K562 (cell line): ENCODE data around the gene AVPR1B. TPM values are rescaled to one million over a fixed set of nuclear protein-coding genes. Genes with fewer than 3 reads are reported as not detected.

Experiments
- ATAC-seq: fragments of 200-7000 bp; cut with Tn5 transposase; 3 replicates; pipeline ENCODE4 v1.9.1; 2020; ENCODE audit warnings: moderate library complexity
- BruUV-seq: library from RNA; stranded (reverse); fragments of 400-500 nt; replicated peaks from 2 replicates; lab custom pipeline; 2021; lab: Mats Ljungman, UMichigan
- CTCF ChIA-PET: fragments of 300-600 bp; formaldehyde crosslinking; extraction: SDS; loops from one replicate; lab custom pipeline; 2021; ENCODE audit warnings: low intra/inter-chr PET ratio; lab: Yijun Ruan, JAX
- POLR2A ChIA-PET: fragments of 300-600, 350-650 bp; sonication (Branson Sonifier 250); formaldehyde crosslinking; extraction: SDS; loops from one replicate; lab custom pipeline; 2021; ENCODE audit warnings: antibody characterized with exemption, inconsistent platforms; lab: Yijun Ruan, JAX
- DNase-seq, 4 experiments: peaks; one replicate each; pipeline versions ENCODE4 v3.0.0 to v3.0.0-alpha.2; 2011 to 2018; ENCODE audit warnings: low spot score in 3 of 4, mixed read lengths in 3 of 4; ENCODE audit errors: extremely low read depth in 1 of 4
- FAIRE-seq: peaks from 2 replicates; lab custom pipeline; 2011; peaks lifted over from hg19 to GRCh38; lab: Jason Lieb, UNC
- H2AFZ ChIP-seq: 2 replicates; pipeline ENCODE4 v1.6.0; 2011; ENCODE audit warnings: low read depth, low read length, control low read depth, inconsistent platforms
- H3K27ac ChIP-seq: fragments of 200-600 bp; 3 replicates; pipeline ENCODE4 v1.8.0; 2011; ENCODE audit warnings: low read depth, mild to moderate bottlenecking, control low read depth, inconsistent platforms, low read length, moderate library complexity, mixed read lengths; ENCODE audit errors: extremely low read depth
- H3K27me3 ChIP-seq, 2 experiments: fragments of 300-600 bp in 1 of 2; 2 replicates in 1 of 2; 3 replicates in 1 of 2; pipeline versions ENCODE4 v1.6.0 to v1.8.0; 2011; ENCODE audit warnings: inconsistent platforms in 2 of 2, low read length in 2 of 2, mild to moderate bottlenecking in 1 of 2, mixed read lengths in 1 of 2, moderate library complexity in 1 of 2; ENCODE audit not compliant: control insufficient read depth in 2 of 2, insufficient read depth in 2 of 2
- H3K36me3 ChIP-seq: fragments of 300-600 bp; 3 replicates; pipeline ENCODE4 v1.8.0; 2011; ENCODE audit warnings: mild to moderate bottlenecking, low read length, inconsistent platforms; ENCODE audit not compliant: control insufficient read depth, insufficient read depth
- H3K4me1 ChIP-seq, 2 experiments: fragments of 200-600 bp in 1 of 2; replicated peaks in 1 of 2; 2 replicates in 1 of 2; 3 replicates in 1 of 2; pipeline versions ENCODE4 v1.5.1 to v1.8.0; 2011; ENCODE audit warnings: inconsistent platforms in 2 of 2, low read length in 2 of 2, mild to moderate bottlenecking in 1 of 2, mixed read lengths in 1 of 2, moderate library complexity in 1 of 2; ENCODE audit not compliant: control insufficient read depth in 2 of 2, insufficient read depth in 2 of 2
- H3K4me2 ChIP-seq: 2 replicates; pipeline ENCODE4 v1.6.1; 2011; ENCODE audit warnings: low read length, control low read depth, inconsistent platforms, mixed read lengths; ENCODE audit not compliant: insufficient read depth
- H3K4me3 ChIP-seq: fragments of 200-600 bp; sonication (generic), shearing (Covaris generic); 2 replicates; pipeline ENCODE4 v1.5.1; 2016; ENCODE audit warnings: control low read depth, inconsistent platforms
- H3K79me2 ChIP-seq: fragments of 200-600 bp; 3 replicates; pipeline ENCODE4 v1.8.0; 2011; ENCODE audit warnings: low read length, inconsistent platforms; ENCODE audit not compliant: control insufficient read depth, insufficient read depth
- H3K9ac ChIP-seq, 2 experiments: 2 replicates each; pipeline versions ENCODE4 v1.6.0 to v1.6.1; 2011; ENCODE audit warnings: low read depth in 2 of 2, low read length in 2 of 2, control low read depth in 1 of 2, inconsistent platforms in 1 of 2, mild to moderate bottlenecking in 1 of 2, mixed read lengths in 1 of 2; ENCODE audit not compliant: insufficient read depth in 1 of 2
- H3K9me1 ChIP-seq: one replicate; pipeline ENCODE4 v1.6.0; 2011; ENCODE audit warnings: inconsistent platforms, mild to moderate bottlenecking, low read length, moderate library complexity; ENCODE audit not compliant: control insufficient read depth, insufficient read depth
- H3K9me3 ChIP-seq: replicated peaks from 2 replicates; pipeline ENCODE4 v1.5.1; 2011; ENCODE audit warnings: low read depth, low read length, inconsistent platforms; ENCODE audit not compliant: control insufficient read depth, insufficient read depth
- H4K20me1 ChIP-seq: replicated peaks from 2 replicates; pipeline ENCODE4 v1.6.1; 2011; ENCODE audit warnings: low read length, inconsistent platforms, mixed read lengths; ENCODE audit not compliant: control insufficient read depth, insufficient read depth
- ARHGAP35 ChIP-seq: fragments of 450-650 bp; IDR thresholded peaks from 2 replicates; pipeline ENCODE4 v1.6.1; 2018; ENCODE audit not compliant: partially characterized antibody
- HLTF ChIP-seq: fragments of 450-650 bp; IDR thresholded peaks from 2 replicates; pipeline ENCODE4 v1.6.1; 2016
- KDM5B ChIP-seq: fragments of 200-600 bp; sonication (generic); IDR thresholded peaks from 2 replicates; pipeline ENCODE4 v1.6.1; 2012; ENCODE audit warnings: low read depth, mild to moderate bottlenecking, moderate library complexity, low read length, control low read depth, inconsistent platforms; ENCODE audit not compliant: insufficient replicate concordance
- NFIC ChIP-seq: fragments of 450-650 bp; IDR thresholded peaks from 2 replicates; pipeline ENCODE4 v1.6.1; 2017; ENCODE audit warnings: mild to moderate bottlenecking, inconsistent platforms
- SLC30A9 ChIP-seq: fragments of 250-450 bp; sonication (Bioruptor Pico); IDR thresholded peaks from 2 replicates; pipeline ENCODE4 v1.8.0; 2022; ENCODE audit warnings: mild to moderate bottlenecking, moderate library complexity
- TCF7 ChIP-seq: sonication (generic); IDR thresholded peaks from 2 replicates; pipeline ENCODE4 v1.6.1; 2016; ENCODE audit warnings: antibody characterized with exemption, borderline replicate concordance
- XRCC4 ChIP-seq: IDR thresholded peaks from one replicate; pipeline ENCODE4 v1.6.1; 2011; ENCODE audit not compliant: insufficient read depth, insufficient read length; ENCODE audit errors: extremely low read depth
- ZKSCAN8 ChIP-seq: fragments of 200-800 bp; sonication (Bioruptor generic); IDR thresholded peaks from 2 replicates; pipeline ENCODE4 v1.6.1; 2016; ENCODE audit warnings: missing genetic modification characterization, missing compliant biosample characterization
- ZNF584 ChIP-seq: fragments of 200-800 bp; sonication (Bioruptor generic); IDR thresholded peaks from 2 replicates; pipeline ENCODE4 v1.6.1; 2016; ENCODE audit warnings: low read depth, mild to moderate bottlenecking, missing genetic modification characterization, missing compliant biosample characterization
- WGBS: fragments of 100-300 bp; shearing (Covaris generic); methylation state at CpG from one replicate; pipeline ENCODE4 v1.1.6; 2016; ENCODE audit warnings: low coverage, mixed read lengths; ENCODE audit not compliant: insufficient coverage; ENCODE audit errors: missing lambda C conversion rate; 5-methylcytosine and 5-hydroxymethylcytosine counted together
- in situ Hi-C: fragments of 300-500 bp; cut with MboI; formaldehyde crosslinking; loops from 4 replicates; pipeline ENCODE4 v1.15.0; 2018; ENCODE audit warnings: inconsistent platforms, mixed read lengths
- intact Hi-C: fragments of 100-400 bp; cut with micrococcal nuclease; formaldehyde crosslinking; loops from 2 replicates; pipeline ENCODE4 v1.14.2; 2022
- polyA plus RNA-seq, 8 experiments: library from polyadenylated mRNA; depleted of rRNA in 4 of 8; stranded (reverse) in 5 of 8; unstranded in 3 of 8; fragments of >200 nt; fragmentation: Nextera tagmentation in 2 of 8; fragmentation: Illumina TruSeq in 1 of 8; extraction: Ambion mirVana in 2 of 8; extraction: Trizol in 1 of 8; gene quantifications; 2 replicates each; pipeline versions ENCODE4 v1.2.1 to v1.2.3, GENCODE V29; 2011 to 2014; ENCODE audit warnings: inconsistent platforms in 1 of 8, missing spikeins in 1 of 8
- total RNA-seq, 7 experiments: library from RNA; depleted of rRNA in 6 of 7; stranded (reverse); fragments of >200 nt in 6 of 7; fragmentation: Illumina TruSeq in 2 of 7; extraction: Trizol in 2 of 7; gene quantifications; 2 replicates each; pipeline versions ENCODE4 v1.2.1 to v1.2.3, GENCODE V29; 2011 to 2021; ENCODE audit warnings: low replicate concordance in 1 of 7
- TF ChIP-seq, protein P1 (sequence below): fragments of 250-450 bp; sonication (Bioruptor Pico); IDR thresholded peaks from 2 replicates; pipeline ENCODE4 v1.8.0; 2022; ENCODE audit warnings: inconsistent platforms
- TF ChIP-seq, protein P2 (sequence below): sonication (generic); formaldehyde crosslinking; IDR thresholded peaks from 2 replicates; pipeline ENCODE4 v1.8.0; 2023; ENCODE audit warnings: missing genetic modification reagents, mild to moderate bottlenecking, borderline replicate concordance
- TF ChIP-seq, protein P3 (sequence below): fragments of 450-650 bp; IDR thresholded peaks from 2 replicates; pipeline ENCODE4 v1.6.1; 2018; ENCODE audit warnings: mild to moderate bottlenecking, low read depth; ENCODE audit not compliant: partially characterized antibody

AVPR1B gene
- total and polyA plus RNA-seq, 9 of the 15 experiments (the other 6 are each of a cell fraction or from before 2014, with no cell fraction given) = not detected

DNA sequence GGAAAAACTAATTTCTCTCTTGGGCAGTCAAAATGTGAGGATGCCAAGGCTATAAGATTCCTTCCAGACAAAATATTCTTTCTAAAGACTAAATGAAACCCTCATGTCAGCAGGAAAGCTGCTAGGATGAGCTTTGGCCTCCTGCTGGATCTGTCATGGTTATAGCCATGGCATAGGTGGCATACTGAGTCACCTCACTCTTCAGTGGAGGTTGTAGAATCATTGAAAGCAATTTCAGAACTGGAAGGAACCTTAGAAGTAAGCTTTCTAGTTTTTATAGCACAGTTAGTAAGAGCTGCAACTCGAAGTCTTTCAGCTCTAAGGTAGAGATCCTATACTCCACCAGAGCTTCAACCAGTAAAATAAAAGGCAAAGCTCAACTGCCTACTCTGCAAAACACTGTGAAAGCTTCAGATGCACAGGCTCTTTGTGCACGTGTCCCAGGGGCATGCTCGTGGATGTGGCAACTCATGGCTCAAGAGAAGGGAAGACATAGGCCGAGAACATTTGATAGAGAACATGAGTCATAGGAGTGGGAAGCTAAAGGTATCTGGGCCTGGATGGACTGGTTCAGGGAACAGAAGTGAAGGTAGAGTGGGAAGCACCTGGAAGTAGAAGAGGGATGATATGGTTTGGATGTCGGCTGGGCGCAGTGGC is 5.8 kb downstream of the AVPR1B start:
- ChIA-PET POLR2A (interaction anchor here (0.6 to 1.3 kb wide), 8 partner anchors 9 to 1490 kb away, joined by 3 read pairs; no protein-coding TSS in a partner anchor), CTCF (no interaction called here)
- Histone ChIP-seq H3K36me3 (no peaks in the 10 kb centered on the region), H4K20me1 (0 out of 2 replicates have a peak, but pooled peaks cover 5% of the 10 kb centered on the region), H3K79me2 (no peaks in the 10 kb centered on the region), H2AFZ (no peak overlapping the region), H3K9me1 (no peaks in the 10 kb centered on the region), H3K4me3 (no peak overlapping the region), H3K4me2 (no peak overlapping the region), H3K4me1 (peaks cover 5 to 6% of the 10 kb centered on the region in 2 experiments; a peak in 3 of 5 replicates), H3K27ac (no peak overlapping the region), H3K9me3 (no peaks in the 10 kb centered on the region), H3K27me3 (peaks cover 33 to 60% of the 10 kb centered on the region in 2 experiments), H3K9ac (no peak overlapping the region)
- 3% methylated on average over 6 of the region's 6 CpGs for WGBS
- intact Hi-C loops (no loop called here), in situ Hi-C loops (loop anchor here (5.0 kb wide), 1 partner anchor 319 kb away; no protein-coding TSS in a partner anchor)
- DNase-seq (no peak), FAIRE-seq (no peak), ATAC-seq (no peak)
- BruUV-seq = no TSS peak
- TF ChIP-seq ARHGAP35 (no peak), NFIC (no peak), SLC30A9 (no peak), TCF7 (no peak), HLTF (no peak), ZKSCAN8 (CRISPR knock-in tag) (no peak), XRCC4 (no peak), ZNF584 (no peak), KDM5B (no peak)
- TF ChIP-seq, protein P1, sequence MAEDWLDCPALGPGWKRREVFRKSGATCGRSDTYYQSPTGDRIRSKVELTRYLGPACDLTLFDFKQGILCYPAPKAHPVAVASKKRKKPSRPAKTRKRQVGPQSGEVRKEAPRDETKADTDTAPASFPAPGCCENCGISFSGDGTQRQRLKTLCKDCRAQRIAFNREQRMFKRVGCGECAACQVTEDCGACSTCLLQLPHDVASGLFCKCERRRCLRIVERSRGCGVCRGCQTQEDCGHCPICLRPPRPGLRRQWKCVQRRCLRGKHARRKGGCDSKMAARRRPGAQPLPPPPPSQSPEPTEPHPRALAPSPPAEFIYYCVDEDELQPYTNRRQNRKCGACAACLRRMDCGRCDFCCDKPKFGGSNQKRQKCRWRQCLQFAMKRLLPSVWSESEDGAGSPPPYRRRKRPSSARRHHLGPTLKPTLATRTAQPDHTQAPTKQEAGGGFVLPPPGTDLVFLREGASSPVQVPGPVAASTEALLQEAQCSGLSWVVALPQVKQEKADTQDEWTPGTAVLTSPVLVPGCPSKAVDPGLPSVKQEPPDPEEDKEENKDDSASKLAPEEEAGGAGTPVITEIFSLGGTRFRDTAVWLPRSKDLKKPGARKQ (CRISPR knock-in tag) = no peak
- TF ChIP-seq, protein P2, sequence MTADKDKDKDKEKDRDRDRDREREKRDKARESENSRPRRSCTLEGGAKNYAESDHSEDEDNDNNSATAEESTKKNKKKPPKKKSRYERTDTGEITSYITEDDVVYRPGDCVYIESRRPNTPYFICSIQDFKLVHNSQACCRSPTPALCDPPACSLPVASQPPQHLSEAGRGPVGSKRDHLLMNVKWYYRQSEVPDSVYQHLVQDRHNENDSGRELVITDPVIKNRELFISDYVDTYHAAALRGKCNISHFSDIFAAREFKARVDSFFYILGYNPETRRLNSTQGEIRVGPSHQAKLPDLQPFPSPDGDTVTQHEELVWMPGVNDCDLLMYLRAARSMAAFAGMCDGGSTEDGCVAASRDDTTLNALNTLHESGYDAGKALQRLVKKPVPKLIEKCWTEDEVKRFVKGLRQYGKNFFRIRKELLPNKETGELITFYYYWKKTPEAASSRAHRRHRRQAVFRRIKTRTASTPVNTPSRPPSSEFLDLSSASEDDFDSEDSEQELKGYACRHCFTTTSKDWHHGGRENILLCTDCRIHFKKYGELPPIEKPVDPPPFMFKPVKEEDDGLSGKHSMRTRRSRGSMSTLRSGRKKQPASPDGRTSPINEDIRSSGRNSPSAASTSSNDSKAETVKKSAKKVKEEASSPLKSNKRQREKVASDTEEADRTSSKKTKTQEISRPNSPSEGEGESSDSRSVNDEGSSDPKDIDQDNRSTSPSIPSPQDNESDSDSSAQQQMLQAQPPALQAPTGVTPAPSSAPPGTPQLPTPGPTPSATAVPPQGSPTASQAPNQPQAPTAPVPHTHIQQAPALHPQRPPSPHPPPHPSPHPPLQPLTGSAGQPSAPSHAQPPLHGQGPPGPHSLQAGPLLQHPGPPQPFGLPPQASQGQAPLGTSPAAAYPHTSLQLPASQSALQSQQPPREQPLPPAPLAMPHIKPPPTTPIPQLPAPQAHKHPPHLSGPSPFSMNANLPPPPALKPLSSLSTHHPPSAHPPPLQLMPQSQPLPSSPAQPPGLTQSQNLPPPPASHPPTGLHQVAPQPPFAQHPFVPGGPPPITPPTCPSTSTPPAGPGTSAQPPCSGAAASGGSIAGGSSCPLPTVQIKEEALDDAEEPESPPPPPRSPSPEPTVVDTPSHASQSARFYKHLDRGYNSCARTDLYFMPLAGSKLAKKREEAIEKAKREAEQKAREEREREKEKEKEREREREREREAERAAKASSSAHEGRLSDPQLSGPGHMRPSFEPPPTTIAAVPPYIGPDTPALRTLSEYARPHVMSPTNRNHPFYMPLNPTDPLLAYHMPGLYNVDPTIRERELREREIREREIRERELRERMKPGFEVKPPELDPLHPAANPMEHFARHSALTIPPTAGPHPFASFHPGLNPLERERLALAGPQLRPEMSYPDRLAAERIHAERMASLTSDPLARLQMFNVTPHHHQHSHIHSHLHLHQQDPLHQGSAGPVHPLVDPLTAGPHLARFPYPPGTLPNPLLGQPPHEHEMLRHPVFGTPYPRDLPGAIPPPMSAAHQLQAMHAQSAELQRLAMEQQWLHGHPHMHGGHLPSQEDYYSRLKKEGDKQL = no peak
- TF ChIP-seq, protein P3, sequence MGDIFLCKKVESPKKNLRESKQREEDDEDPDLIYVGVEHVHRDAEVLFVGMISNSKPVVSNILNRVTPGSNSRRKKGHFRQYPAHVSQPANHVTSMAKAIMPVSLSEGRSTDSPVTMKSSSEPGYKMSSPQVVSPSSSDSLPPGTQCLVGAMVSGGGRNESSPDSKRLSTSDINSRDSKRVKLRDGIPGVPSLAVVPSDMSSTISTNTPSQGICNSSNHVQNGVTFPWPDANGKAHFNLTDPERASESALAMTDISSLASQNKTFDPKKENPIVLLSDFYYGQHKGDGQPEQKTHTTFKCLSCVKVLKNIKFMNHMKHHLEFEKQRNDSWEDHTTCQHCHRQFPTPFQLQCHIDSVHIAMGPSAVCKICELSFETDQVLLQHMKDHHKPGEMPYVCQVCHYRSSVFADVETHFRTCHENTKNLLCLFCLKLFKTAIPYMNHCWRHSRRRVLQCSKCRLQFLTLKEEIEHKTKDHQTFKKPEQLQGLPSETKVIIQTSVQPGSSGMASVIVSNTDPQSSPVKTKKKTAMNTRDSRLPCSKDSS = no peak
